ENCODE data around the gene LCE3C.

GRCh38 chr1:152626744-152627143, 26.7 kb downstream of the LCE3C start:
- TF ChIP-seq PURB (CRISPR knock-in tag; IDR thresholded peaks at IDR 0.05; ENCODE audit: low read depth) (no peak), PHTF2 (CRISPR knock-in tag; IDR thresholded peaks at IDR 0.05) (no peak), ZSCAN29 (IDR thresholded peaks at IDR 0.05) (no peak), TARDBP (IDR thresholded peaks at IDR 0.05) (no peak)

All from K562 (cell line).